Activated naive CD4-positive, alpha-beta T cell treated with anti-CD3 and anti-CD28 coated beads, Interleukin-2, amount 50 U/mL, for 16 hours (primary cell): ENCODE data around the gene SLCO4C1.

Source experiments
- DNase-seq: peaks from one replicate; pipeline ENCODE4 v3.0.0-alpha.2; 2020

SLCO4C1 gene

DNA sequence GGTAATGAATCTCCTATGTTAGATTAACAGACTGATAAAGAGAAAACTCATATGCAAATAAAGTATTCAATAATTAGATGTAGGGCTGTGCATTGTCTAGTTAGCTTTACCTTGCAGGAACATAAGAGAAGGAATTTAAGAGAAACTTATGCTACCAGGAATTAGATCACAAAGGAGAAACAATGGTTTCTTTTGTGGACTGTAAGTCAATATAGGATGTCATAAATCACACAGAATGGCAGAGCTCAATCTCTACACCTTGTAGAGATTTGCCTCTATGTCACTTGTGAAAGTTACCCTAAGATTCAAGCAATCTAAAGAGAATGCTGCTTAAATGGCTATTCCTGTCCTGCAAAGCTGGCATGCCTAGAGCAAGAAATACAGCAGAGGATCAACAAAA lies 26.0 kb downstream of the SLCO4C1 start:
- DNase-seq, result no peak

DNA sequence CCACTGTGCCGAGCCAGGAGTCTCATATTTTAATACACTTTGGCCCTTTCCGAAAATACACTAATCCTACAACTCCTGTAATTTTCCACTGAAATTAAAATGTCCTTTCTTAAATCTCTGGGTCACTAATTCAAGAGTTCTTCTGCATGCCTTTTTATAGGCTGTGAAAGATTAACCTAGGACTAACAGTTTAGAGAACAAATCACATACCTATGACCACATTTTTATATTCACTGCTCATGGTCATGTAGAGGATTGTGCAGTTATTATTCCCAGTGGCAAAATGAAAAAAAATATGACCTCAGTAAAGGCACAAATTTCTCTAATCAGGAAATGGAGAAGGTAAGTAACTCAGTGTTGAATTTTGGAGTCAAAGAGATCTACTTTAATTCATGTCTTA lies 33.4 kb downstream of the SLCO4C1 start:
- DNase-seq, result no peak

DNA sequence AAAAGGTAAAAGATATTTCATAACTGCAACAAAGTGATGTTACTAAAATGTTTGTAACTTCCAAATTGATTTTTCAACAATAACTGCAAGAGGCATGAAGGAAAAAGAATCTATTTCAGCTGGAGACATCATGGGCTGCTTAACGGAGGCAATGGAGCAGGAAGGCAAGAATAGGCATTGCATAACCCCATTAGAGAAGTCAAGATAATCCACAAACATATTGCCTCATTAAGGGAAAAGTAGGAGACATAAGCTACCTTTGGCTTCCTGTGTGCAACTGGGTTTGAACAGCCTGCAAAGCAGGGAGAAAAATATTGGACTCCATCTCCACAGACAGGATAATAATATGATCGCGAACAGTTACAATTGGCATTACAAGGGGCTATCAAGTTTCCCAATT lies 46.7 kb downstream of the SLCO4C1 start:
- no peak for DNase-seq

DNA sequence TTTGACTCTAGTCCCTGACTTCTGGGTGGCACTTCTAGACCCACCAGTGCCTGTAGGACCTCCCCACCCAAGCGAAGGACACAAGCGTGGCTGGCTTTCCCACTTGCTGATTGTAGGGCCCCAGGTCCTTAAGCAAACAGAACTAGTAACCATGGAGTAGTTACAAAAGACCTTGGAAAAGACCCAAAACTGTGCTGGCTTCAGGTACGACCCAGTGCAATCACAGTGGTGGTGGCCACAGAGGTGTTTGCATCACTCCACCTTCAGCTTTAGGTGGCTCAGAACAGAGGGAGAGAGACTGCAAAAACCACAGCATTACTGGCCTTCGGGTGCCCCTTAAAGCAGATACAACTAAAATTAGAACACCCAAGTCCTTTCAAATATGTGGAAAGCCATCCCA lies 52.9 kb downstream of the SLCO4C1 start:
- DNase-seq, result no peak

DNA sequence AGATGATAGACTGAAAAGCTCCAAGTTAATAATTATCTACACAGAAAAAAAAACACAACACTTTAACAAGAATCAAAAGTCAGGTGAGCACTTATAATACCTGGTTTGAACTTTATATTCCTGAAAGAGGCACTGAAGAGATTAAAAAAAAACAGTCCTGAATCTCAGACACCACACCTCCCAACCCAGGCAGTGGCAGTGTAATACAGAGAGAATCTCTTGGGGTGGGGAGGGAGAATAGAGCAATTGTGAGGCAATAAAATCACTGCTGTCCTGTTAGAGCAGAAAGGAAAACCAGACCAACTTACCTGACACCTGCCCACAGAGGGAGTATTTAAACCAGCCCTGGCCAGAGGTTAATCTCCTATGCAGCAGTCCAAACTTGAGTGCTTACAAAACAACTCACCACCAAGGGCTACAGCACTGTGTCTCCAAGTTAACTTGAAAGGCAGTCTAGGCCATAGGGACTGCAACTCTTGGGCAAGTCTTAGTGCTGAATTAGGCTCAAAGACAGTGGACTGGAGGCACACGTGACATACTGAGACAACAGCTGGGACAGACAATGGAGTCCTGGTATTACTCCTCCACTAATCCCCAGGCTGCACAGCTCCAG lies 54.2 kb downstream of the SLCO4C1 start:
- DNase-seq, result no peak

DNA sequence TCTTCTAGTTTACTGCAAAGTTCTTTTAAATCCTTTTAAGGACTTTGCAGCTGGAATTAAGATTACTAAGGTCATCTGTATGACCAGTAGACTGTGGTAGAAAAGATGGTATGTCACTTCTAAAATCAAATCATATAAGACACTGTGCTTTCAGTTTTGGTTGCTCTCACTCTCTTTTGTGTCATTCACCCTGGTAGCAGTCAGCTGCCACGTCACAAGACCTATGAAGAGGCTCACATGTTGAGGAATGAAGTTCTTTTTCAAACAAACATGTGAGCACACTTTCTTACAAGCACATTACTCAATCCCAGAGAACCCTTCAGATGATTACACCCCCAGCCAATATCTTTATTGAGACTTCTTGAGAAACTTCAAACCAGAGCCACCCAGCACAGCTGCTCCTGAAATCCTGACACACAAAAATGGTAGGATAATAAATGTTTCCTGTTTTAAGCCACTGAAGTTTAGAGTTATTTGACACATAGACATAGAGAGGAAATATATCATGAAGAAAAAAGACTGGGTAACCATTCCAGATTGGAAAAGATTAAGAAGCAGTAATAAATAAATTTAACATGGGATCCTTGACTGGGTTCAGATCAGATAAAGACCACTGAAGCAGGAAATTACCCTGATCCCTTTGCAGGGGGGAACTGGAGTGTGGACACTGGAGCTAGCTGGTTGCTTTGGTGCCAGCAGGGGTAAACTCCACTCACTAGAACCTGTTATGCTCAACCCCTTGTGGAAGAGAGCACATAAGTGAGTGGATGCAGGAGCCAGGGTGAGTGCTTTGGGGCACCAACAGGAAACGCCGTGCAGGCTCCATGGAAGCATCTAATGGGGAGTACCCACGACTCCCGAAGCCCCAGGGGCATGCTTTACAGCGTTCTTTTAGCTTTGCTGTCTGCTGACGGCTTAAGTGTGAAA lies 64.1 kb downstream of the SLCO4C1 start:
- no peak for DNase-seq

DNA sequence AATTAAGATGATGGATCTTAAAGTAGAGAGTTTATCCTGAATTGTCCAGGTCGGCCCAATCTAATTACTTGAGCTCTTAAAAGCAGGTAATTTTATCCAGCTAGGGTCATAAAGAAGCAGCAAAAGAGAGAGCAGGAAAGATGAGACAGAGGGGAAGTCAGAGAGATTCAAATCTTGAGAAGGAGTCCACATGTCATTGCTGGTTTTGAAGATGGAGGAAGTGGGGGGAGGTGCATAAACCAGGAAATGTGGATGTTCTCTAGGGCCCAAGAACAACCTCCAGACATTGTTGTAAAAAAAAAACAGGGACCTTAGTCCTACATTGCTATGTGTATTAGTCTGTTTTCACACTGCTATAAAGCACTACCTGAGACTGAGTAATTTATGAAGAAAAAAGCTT lies 66.4 kb downstream of the SLCO4C1 start:
- no peak for DNase-seq

DNA sequence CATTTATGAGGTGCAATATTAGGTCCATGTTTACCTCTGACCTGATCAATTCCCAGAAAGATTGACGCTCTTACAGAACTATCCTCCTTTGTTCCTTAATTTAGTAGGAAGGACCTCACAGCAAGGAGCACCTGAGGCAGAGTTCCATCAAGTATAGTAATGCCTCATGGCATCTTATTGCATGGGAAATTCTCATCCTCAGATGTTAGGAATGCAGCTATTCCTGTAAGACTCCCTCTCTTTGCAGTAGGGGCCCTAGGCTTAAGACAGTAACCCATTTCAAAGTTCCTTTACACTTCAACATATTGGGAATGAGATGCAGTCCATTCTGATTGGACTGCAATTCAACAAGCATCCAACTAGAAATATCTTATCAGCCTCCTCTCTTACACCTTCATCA lies 69.8 kb downstream of the SLCO4C1 start:
- DNase-seq, result no peak

DNA sequence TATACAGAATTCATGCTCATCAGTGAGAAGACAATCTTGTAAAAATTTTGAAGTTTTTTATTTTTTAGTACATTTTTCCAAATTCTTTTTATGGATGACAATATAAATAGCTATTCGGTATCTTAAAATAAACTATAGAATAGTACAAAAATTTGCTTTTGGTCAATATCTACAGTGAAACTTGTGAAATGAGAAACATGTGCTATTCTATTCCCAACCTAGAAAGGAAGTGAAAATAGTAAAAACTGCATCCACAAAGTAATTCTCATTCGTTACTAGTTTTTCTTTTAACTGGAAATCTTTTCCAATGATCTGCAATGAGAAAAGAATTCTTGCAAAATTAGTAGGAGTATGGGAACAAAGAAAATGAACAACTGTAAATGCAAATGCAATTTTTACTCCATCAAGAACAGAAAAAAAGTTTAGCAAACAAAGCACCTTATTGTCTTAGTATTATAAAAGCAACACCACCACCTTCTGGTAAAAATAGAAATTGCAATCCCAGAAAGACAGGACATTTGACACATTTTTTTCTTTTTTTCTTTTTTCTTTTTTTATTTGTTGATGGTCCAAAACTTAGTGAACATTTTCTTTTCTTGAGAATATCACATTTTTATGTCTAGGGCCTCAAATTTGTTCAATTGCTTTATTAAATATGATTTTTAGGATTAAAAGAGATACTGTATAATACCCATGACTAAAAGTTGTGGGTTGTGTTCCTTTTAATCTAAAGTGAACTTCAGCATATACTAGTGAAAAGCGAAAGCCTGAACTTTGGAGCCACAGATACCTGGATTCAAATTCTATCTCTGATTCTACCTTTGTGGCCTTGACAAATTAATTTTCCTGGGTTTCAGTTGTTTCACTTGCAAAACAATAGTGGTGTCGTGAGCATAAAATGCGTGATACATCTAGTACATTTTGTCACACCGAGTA lies 72.3 kb downstream of the SLCO4C1 start:
- no peak for DNase-seq

DNA sequence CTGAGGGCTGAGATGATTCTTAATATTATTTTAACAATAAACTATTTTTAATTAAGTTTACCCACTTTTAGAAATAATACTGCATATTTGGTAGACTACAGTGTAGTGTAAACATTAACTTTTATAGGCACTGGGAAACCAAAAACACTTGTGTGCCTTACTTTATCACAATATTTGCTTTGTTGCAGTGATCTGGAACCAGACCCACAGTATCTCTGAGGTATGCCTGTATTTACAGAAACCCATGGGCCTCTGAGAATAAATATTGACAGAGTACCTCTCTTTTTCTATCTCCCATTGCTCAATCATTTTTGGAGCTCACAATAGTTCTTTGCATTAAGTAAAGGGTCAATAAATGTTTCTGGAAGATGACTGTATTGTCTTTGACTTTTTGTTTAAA lies 73.3 kb downstream of the SLCO4C1 start:
- DNase-seq, result no peak

DNA sequence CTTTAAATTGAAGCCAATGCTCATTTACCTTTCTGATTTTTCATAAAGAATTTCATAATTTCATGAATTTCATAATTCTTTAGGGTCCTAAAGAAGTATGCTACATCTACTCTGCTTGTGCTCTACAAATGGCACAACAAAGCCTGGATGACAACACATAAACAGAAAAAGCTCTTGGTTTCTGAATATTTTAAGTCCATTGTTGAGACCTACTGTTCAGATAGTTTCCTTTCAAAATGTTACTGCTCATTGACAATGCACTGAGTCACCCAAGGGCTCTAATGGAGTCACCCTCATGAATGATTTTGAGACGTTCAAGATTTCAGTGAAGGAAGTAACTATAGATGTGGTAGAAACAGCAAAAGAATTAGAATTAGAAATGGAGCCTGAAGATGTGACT lies 74.1 kb downstream of the SLCO4C1 start:
- no peak for DNase-seq

DNA sequence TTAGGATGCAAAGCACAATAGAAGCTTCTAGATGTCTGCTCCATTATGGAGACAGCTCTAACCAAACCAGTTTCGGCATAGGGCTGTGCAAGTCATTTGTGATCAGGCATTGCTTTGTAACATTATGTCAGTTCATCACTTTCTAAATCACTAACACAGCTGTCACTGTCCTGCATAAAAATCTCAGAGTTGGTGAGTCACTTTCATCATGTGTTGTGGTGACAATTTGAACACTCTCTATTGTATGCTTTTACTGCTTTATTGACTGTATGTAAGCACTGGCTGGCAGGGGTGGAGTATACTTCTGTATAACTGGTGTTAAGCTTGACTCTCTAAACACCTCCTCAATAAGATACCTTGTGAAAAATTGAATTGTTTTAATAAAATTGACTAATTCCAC lies 77.9 kb downstream of the SLCO4C1 start:
- no peak for DNase-seq

DNA sequence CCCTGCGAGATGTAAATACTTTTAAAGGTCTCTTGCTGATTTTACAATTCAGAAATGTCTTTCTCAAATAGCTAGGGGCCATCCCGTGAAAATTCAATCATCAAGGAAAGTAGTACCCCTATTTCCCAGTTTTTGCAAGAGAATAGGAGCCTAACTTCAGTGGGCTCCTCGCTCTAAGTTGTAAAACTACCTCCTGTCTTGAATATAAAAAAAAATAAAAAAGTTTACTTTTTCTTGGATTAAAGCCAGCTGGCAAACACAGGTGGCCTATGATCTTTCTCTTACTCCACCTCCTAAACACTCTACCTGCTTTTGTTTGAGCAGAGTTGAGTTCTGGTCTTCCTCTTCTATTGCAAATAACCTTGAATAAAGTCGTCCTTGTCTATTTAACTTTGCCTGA lies 79.4 kb downstream of the SLCO4C1 start:
- DNase-seq, result no peak

DNA sequence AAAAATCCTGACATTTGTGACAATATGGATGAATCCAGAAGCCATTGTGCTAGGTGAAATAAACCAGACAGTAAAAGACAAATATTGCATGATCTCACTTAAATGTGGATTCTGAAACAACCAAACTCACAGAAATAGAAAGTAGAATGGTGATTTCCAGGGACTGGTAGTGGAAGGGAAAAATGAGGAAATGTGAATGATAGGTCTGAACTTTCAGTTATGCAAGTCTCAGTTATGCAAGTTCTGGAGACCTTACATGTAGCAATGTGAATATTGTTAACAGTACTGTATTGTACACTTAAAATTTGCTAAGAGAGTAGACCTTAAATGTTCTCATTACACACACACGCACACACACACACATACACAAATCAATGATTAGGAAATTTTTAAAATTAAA lies 84.9 kb downstream of the SLCO4C1 start:
- DNase-seq, result no peak

DNA sequence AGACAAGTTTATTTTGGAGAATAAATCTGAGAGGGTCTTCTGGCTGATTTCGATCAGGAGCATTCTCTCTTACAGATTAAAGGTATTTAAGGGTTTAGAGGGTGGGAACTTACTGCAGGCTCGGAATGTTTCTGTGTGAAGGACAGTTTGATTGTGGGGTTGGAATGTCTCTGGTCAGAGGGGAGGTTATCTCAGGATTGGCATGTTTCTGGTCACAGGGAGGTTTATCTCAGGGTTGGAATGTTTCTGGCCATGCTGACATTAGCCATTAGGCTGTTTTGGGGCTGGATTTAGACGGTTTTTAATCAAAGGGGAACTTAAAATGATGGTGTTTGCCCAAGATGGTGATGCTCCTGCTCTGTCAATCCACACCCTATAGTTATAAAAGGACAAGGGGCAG lies 95.2 kb downstream of the SLCO4C1 start:
- DNase-seq, result no peak

DNA sequence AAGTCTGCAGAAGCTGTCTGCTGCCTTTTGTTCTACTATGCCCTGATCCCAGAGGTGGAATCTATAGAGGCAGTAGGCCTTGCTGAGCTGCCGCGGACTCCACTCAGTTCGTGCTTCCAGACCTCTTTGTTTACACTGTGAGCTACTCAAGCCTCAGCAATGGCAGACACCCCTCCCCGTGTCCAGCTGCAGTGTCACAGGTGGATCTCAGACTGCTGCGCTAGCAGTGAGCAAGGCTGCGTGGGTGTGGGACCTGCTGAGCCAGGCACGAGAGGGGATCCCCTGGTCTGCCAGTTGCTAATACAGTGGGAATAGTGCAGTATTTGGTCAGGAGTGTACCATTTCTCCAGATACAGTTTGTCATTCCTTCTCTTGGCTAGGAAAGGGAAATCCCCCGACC lies 99.6 kb downstream of the SLCO4C1 start:
- no peak for DNase-seq
